IMR-90 (cell line): ENCODE measurements around the gene RNF217. TPM values are rescaled to one million over a fixed set of nuclear protein-coding genes. Genes with fewer than 3 reads are reported as not detected.

Experiments used
- ATAC-seq: fragments of 200-7000 bp; cut with Tn5 transposase; 2 replicates; pipeline ENCODE4 v1.9.1; 2020; ENCODE audit warnings: low read depth, mild to moderate bottlenecking, moderate library complexity
- BruUV-seq: library from RNA; stranded (reverse); fragments of 400-500 nt; replicated peaks from 2 replicates; lab custom pipeline; 2021; lab: Mats Ljungman, UMichigan
- CTCF ChIA-PET: fragments of 300-600 bp; formaldehyde crosslinking; extraction: SDS; loops from one replicate; lab custom pipeline; 2021; ENCODE audit warnings: antibody characterized with exemption; lab: Yijun Ruan, JAX
- POLR2A ChIA-PET: fragments of 300-600 bp; sonication (Branson Sonifier 250); formaldehyde crosslinking; loops from one replicate; lab custom pipeline; 2022; ENCODE audit warnings: antibody characterized with exemption; ENCODE audit not compliant: unreplicated experiment; lab: Charles Lee
- DNase-seq: peaks from one replicate; pipeline ENCODE4 v3.0.0; 2013
- H2AFZ ChIP-seq: replicated peaks from 2 replicates; pipeline ENCODE3; 2013; ENCODE audit warnings: low read length, mild to moderate bottlenecking; ENCODE audit not compliant: poor library complexity
- H2AK5ac ChIP-seq: 2 replicates; pipeline ENCODE4 v1.6.1; 2013; ENCODE audit warnings: low read depth, low read length, inconsistent platforms
- H2AK9ac ChIP-seq: replicated peaks from 2 replicates; pipeline ENCODE3; 2013; ENCODE audit warnings: mild to moderate bottlenecking, low read depth, low read length, moderate library complexity; ENCODE audit not compliant: poor library complexity
- H2BK120ac ChIP-seq: 2 replicates; pipeline ENCODE4 v1.6.1; 2013; ENCODE audit warnings: low read depth, low read length, inconsistent platforms
- H2BK15ac ChIP-seq: 3 replicates; pipeline ENCODE4 v1.6.1; 2013; ENCODE audit warnings: low read depth, low read length, inconsistent platforms
- H2BK20ac ChIP-seq: 2 replicates; pipeline ENCODE4 v1.6.1; 2013; ENCODE audit warnings: low read depth, mild to moderate bottlenecking, inconsistent platforms, low read length, moderate library complexity
- H2BK5ac ChIP-seq: 2 replicates; pipeline ENCODE4 v1.6.1; 2013; ENCODE audit warnings: mild to moderate bottlenecking, low read depth, low read length, inconsistent platforms; ENCODE audit not compliant: poor library complexity, severe bottlenecking
- H3K14ac ChIP-seq: replicated peaks from 2 replicates; pipeline ENCODE4 v1.6.1; 2013; ENCODE audit warnings: low read depth, low read length, inconsistent platforms
- H3K18ac ChIP-seq: 2 replicates; pipeline ENCODE4 v1.6.1; 2013; ENCODE audit warnings: low read depth, low read length, control low read depth
- H3K23ac ChIP-seq: 2 replicates; pipeline ENCODE4 v1.6.1; 2013; ENCODE audit warnings: low read depth, low read length, inconsistent platforms
- H3K27ac ChIP-seq: 2 replicates; pipeline ENCODE4 v1.5.1; 2013; ENCODE audit warnings: mild to moderate bottlenecking, control low read depth, low read length; ENCODE audit not compliant: insufficient read depth
- H3K27me3 ChIP-seq: 2 replicates; pipeline ENCODE4 v1.6.1; 2013; ENCODE audit warnings: low read length; ENCODE audit not compliant: control insufficient read depth, insufficient read depth
- H3K36me3 ChIP-seq: 2 replicates; pipeline ENCODE4 v1.6.1; 2013; ENCODE audit warnings: low read length, mixed read lengths; ENCODE audit not compliant: control insufficient read depth, insufficient read depth
- H3K4ac ChIP-seq: 2 replicates; pipeline ENCODE4 v1.6.1; 2013; ENCODE audit warnings: low read depth, low read length, inconsistent platforms
- H3K4me1 ChIP-seq: 2 replicates; pipeline ENCODE4 v1.6.1; 2013; ENCODE audit warnings: low read length, mixed read lengths; ENCODE audit not compliant: control insufficient read depth, insufficient read depth
- H3K4me2 ChIP-seq: 2 replicates; pipeline ENCODE4 v1.6.1; 2013; ENCODE audit warnings: low read depth, mild to moderate bottlenecking, control low read depth, low read length, moderate library complexity
- H3K4me3 ChIP-seq: 2 replicates; pipeline ENCODE4 v1.5.1; 2013; ENCODE audit warnings: low read depth, mild to moderate bottlenecking, control low read depth, low read length, moderate library complexity; ENCODE audit not compliant: insufficient read depth
- H3K56ac ChIP-seq: 2 replicates; pipeline ENCODE4 v1.6.1; 2013; ENCODE audit warnings: low read length, inconsistent platforms; ENCODE audit not compliant: insufficient read depth; ENCODE audit errors: extremely low read depth
- H3K79me1 ChIP-seq, 2 experiments: 2 replicates each; pipeline ENCODE4 v1.6.1; 2013; ENCODE audit warnings: low read length in 2 of 2, inconsistent platforms in 1 of 2, low read depth in 1 of 2
- H3K9ac ChIP-seq: 2 replicates; pipeline ENCODE4 v1.6.1; 2013; ENCODE audit warnings: low read depth, low read length, control low read depth
- H3K9me1 ChIP-seq: 2 replicates; pipeline ENCODE4 v1.6.1; 2013; ENCODE audit warnings: low read length, inconsistent platforms; ENCODE audit not compliant: insufficient read depth
- H3K9me3 ChIP-seq: 2 replicates; pipeline ENCODE4 v1.6.1; 2013; ENCODE audit warnings: low read length; ENCODE audit not compliant: control insufficient read depth, insufficient read depth
- H4K20me1 ChIP-seq: 2 replicates; pipeline ENCODE4 v1.6.1; 2013; ENCODE audit warnings: low read length, inconsistent platforms; ENCODE audit not compliant: insufficient read depth
- H4K5ac ChIP-seq: 2 replicates; pipeline ENCODE4 v1.6.1; 2013; ENCODE audit warnings: mild to moderate bottlenecking, low read depth, low read length, control low read depth
- H4K8ac ChIP-seq, 2 experiments: 2 replicates each; pipeline ENCODE4 v1.6.1; 2013; ENCODE audit warnings: low read depth in 2 of 2, low read length in 2 of 2, control low read depth in 1 of 2, inconsistent platforms in 1 of 2
- H4K91ac ChIP-seq: 2 replicates; pipeline ENCODE4 v1.6.1; 2013; ENCODE audit warnings: low read depth, low read length, inconsistent platforms; ENCODE audit not compliant: insufficient read depth
- CEBPB ChIP-seq: IDR thresholded peaks from 2 replicates; pipeline ENCODE4 v1.6.1; 2012; ENCODE audit warnings: low read depth, low read length, improper control_type of control experiment
- MAFK ChIP-seq: IDR thresholded peaks from 2 replicates; pipeline ENCODE4 v1.6.1; 2012; ENCODE audit warnings: low read depth, low read length, improper control_type of control experiment
- MXI1 ChIP-seq: IDR thresholded peaks from 2 replicates; pipeline ENCODE4 v1.6.1; 2012; ENCODE audit warnings: low read depth, mild to moderate bottlenecking, low read length, moderate library complexity, borderline replicate concordance
- WGBS, 2 experiments: methylation state at CpG; one replicate each; pipeline versions ENCODE4 v1.1.5 to v1.1.7; 2013; ENCODE audit warnings: missing lambda C conversion rate in 2 of 2; ENCODE audit not compliant: insufficient read length in 1 of 2; ENCODE audit errors: extremely low coverage in 2 of 2; 5-methylcytosine and 5-hydroxymethylcytosine counted together
- dilution Hi-C: fragments of 300-500 bp; cut with HindIII; formaldehyde crosslinking; loops from one replicate; pipeline ENCODE4 v1.14.3; 2018; ENCODE audit warnings: low sequenced_read_pairs; ENCODE audit not compliant: unreplicated experiment
- in situ Hi-C: fragments of 300-500 bp; cut with MboI; formaldehyde crosslinking; loops from 3 replicates; pipeline ENCODE4 v1.14.3; 2019; ENCODE audit warnings: low sequenced_read_pairs, inconsistent platforms, mixed read lengths
- intact Hi-C: fragments of 100-400 bp; cut with micrococcal nuclease; formaldehyde crosslinking; loops from 2 replicates; pipeline ENCODE4 v1.10.0; 2022
- polyA plus RNA-seq, 3 experiments: library from polyadenylated mRNA; depleted of rRNA; stranded (reverse); fragments of >200 nt; gene quantifications; 2 replicates each; pipeline ENCODE4 v1.2.3, GENCODE V29; 2012; ENCODE audit warnings: low replicate concordance in 1 of 3
- total RNA-seq: library from RNA; depleted of rRNA; stranded (reverse); fragments of >200 nt; gene quantifications from 2 replicates; pipeline ENCODE4 v1.2.3, GENCODE V29; 2012

RNF217 gene
- total and polyA plus RNA-seq, 2 of the 4 experiments (the other 2 are of a cell fraction): 11.7 to 20.4 TPM

DNA sequence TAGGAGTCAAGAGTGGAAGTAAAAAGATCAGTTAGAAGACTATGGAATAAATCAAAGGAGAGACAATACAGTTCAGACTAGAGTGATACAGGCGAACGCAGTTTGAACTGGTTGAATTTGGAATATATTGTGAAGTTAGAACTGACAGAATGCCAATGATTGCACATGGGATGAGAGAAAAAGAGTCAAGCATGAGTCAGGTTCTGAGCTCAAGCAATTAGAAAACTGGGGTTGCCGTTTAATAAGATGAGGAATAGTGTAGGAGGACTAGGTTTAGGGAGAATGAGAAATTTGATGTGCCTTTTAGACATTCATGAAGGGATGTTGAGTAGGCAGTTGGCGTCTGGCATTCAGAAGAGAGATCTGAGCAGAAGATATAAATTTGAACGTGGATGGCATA, 8.0 kb downstream of the RNF217 start:
- ATAC-seq: no peak
- H3K36me3 ChIP-seq: peaks cover 8% of the 10 kb centered on the region
- no peaks in the 10 kb centered on the region for H3K27me3 ChIP-seq
- in situ Hi-C loops (loop anchor here (25.0 kb wide), 1 partner anchor 142 kb away; no protein-coding TSS in a partner anchor), intact Hi-C loops (no loop called here), dilution Hi-C loops (no loop called here)
- H3K9me1 ChIP-seq: no peaks in the 10 kb centered on the region; the same call in 1 of the 2 replicates
- WGBS, 2 experiments: 74% methylated on average over 5 of the region's 5 CpGs; no CpG with 5 or more reads in 1 of the 2 experiments
- H3K9me3 ChIP-seq: no peaks in the 10 kb centered on the region
- no peak overlapping the region; the same call in 1 of the 2 replicates for H3K14ac ChIP-seq
- CTCF ChIA-PET: no interaction called here
- DNase-seq: peak; percentile 59
- H3K4me2 ChIP-seq: peak overlapping the region; percentile 2; the same call in 1 of the 2 replicates
- no peak overlapping the region for H2BK20ac ChIP-seq
- no peak overlapping the region for H3K9ac ChIP-seq
- no peak overlapping the region for H4K5ac ChIP-seq
- no peak overlapping the region for H2AFZ ChIP-seq
- no peak overlapping the region for H3K4me3 ChIP-seq
- H3K18ac ChIP-seq: no peak overlapping the region; the same call in 1 of the 2 replicates
- H3K56ac ChIP-seq: no peak overlapping the region
- H4K8ac ChIP-seq: no peak overlapping the region
- H3K4ac ChIP-seq: no peak overlapping the region
- H3K23ac ChIP-seq: no peak overlapping the region
- peaks cover 9% of the 10 kb centered on the region; the same call in 1 of the 2 replicates for H3K4me1 ChIP-seq
- BruUV-seq: no TSS peak
- H2BK15ac ChIP-seq: no peak overlapping the region
- no peak overlapping the region for H2AK9ac ChIP-seq
- H2AK5ac ChIP-seq: no peak overlapping the region
- no peak overlapping the region for H4K91ac ChIP-seq
- peaks cover 42 to 67% of the 10 kb centered on the region in 2 experiments for H3K79me1 ChIP-seq
- H4K20me1 ChIP-seq: peaks cover 30% of the 10 kb centered on the region; the same call in 1 of the 2 replicates
- no peak overlapping the region for H3K27ac ChIP-seq
- no peak overlapping the region for H2BK5ac ChIP-seq
- no peak overlapping the region for H2BK120ac ChIP-seq
- POLR2A ChIA-PET: no interaction called here
- TF ChIP-seq MXI1 (0 out of 2 replicates have a peak, but pooled peaks have one; percentile 12), MAFK (no peak), CEBPB (peak; percentile 23; the same call in 1 of the 2 replicates)
